Thoracic aorta endothelial cell (primary cell): ENCODE data around the gene NFKBIB. TPM values are rescaled to one million over a fixed set of nuclear protein-coding genes. Genes with fewer than 3 reads are reported as not detected.

Source experiments
- total RNA-seq: library from RNA; depleted of rRNA; stranded (reverse); fragments of >200 nt; gene quantifications from 2 replicates; pipeline ENCODE4 v1.2.3, GENCODE V29; 2012

NFKBIB gene, protein sequence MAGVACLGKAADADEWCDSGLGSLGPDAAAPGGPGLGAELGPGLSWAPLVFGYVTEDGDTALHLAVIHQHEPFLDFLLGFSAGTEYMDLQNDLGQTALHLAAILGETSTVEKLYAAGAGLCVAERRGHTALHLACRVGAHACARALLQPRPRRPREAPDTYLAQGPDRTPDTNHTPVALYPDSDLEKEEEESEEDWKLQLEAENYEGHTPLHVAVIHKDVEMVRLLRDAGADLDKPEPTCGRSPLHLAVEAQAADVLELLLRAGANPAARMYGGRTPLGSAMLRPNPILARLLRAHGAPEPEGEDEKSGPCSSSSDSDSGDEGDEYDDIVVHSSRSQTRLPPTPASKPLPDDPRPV
- total RNA-seq, result 16.5 and 17.9 TPM in 2 replicates

DNA sequence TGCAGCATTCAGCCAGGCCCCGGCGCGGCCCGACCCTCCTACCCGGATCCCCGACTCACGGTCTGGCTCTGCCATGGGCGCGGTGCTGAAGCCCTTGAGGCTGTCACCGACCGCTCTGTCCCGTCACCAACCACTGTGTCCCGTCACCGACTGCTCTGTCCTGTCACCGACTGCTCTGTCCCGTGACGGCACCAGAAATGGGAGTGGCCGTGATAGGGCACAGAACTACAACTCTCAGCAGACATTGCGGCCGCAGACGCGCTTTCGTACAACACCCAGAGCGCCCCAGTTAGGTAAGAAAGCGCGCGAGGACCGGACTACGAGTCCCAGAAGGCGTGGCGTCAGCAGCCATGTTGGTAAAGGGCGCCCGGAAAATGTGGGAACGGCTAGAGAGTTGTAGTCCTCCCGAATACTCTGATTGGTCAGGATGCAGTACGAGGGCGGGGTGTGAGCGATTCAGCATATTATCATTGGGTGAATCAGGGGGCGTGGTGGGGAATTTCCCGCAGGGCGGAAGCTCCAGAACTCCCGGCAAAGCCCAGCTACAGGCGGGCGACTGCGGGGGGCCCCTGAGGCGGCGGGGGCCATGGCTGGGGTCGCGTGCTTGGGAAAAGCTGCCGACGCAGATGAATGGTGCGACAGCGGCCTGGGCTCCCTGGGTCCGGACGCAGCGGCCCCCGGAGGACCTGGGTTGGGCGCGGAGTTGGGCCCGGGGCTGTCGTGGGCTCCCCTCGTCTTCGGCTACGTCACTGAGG is at the start of gene NFKBIB, which contains the start of gene SIRT2:
NFKBIB (plus strand) TSS at position 523 of the 755 bp plus-strand sequence; CDS start at position 587, 64 bp downstream.
SIRT2 (minus strand) TSS at position 172 of the 755 bp plus-strand sequence; CDS start at position 75, 97 bp downstream.

DNA sequence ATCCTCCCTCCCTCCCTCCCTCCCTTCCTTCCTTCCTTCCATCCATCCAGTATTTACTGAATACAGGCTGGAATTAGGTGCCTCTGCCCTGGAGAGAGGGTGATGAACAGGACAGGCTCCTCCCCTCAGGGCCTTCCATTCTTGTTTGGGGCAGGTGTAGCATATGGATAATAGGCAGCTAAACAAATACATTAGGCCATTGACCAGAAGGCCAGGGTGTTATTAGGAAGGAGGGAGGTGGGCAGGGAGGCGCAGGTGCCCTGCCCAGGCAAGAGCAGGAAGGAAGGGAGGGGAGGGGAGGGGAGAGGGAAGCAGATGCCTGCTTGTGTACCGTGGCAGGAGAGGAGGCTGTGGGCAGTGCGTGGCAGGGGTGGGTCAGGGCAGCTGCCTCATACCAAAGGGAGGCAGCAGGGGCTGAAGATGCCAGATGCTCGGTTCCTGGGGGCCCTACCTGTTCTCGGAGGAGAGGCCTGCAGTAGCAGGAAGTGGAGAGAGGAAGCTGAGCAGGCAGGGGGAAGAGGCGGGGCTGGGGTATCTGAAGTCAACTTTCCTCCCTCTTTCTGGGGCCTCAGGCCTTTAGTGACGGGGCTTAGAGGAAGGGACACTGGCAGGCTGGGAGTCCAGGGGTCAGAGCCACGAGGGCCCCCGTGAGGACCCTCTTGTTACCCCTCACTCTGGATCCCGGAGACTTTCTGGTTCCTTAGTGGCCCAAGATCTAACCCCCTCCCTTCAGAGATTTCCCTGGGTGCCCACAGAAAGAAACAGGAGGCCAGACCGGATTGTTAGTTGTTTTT is 21.8 kb upstream of the NFKBIB start, which contains the start of gene RINL:
RINL (minus strand) TSS at position 495 of the 794 bp plus-strand sequence. CDS start 1,533 bp downstream, outside the sequence.

DNA sequence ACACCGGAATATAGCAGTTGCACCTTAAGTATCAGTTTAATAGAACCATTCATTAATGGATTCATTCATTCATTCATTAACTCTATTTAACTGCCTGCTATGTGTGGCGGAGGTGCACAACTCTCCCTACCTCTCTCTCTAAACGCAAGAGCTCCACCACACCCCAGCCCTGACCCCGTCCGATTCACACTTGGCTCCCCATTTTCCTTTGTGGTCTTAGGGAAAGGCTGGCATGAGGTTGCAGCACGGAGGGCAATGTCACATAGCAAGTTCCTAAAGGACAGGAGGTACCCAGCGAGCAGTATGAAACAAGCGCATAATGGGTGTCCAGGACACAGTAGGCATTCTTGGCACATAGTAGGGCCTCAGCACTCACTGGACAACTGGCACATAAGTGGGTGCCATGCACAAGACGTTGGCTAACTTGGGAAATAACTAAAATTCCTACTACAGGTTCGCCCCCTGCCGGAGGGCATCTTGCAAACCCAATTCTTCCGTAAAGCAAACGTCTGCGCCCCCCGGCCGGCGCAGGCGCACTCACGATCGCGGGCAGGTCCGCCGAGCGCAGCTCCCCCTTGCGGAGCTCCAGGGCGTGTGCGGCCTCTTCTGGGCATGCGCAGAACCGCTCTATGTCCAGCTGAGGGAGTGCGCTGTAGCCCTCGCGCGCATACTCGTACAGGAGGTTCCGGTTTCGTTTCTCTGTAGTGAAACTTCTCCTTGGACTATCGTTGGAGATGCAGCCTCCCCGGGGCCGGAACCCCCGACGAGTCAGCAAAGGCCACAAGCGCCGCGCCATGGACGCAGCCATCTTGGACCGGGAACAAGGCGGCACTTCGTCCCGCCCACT is 30.4 kb downstream of the NFKBIB start, which contains the start of gene SARS2:
SARS2 (minus strand) TSS at position 835 of the 847 bp plus-strand sequence; CDS start at position 808, 27 bp downstream.

DNA sequence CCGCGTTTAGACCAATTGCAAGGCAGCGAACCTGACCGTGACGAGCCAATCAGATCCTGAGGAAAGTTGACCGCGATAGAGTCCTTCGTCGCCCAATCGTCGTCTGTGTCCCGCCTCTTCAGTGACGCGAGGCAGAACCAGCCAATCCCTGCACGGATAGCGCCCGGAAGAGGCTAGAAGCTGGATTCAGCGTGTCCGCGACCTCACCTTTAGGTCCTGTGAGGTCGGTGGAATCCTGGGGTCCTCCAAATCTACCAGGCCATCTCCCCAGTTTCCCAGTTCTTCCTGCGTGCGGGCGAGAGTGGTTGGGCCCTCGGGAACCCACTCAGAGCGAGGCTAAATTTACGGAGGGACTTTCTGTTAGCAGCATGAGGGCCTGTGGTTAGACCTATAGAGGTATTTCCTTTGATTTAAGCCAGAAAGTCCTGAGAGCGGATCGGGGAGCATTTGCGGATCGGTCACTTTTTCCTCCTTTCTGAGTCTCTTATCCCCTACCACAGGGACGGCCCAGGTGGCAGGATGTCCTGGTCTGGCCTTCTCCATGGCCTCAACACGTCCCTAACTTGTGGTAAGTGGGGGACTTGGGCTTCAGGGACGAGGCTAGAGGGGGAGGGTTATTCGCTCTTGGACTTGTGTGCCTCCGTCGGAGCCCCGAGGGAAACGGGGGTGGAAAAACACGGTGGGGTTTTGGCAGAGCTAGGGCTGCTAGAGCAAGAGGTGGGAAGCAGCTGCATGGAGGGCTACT is 31.2 kb downstream of the NFKBIB start, which contains the start of gene MRPS12:
MRPS12 (plus strand) TSS at position 169 of the 745 bp plus-strand sequence; CDS start at position 520, 351 bp downstream.

Other genes with a start within 250 kb of the NFKBIB start
- gene CAPN12, start 155.5 kb upstream of the NFKBIB start, total RNA-seq, result 0.29 TPM in 1 of 2 replicates, not detected in the other
- gene LGALS7, start 126.5 kb upstream of the NFKBIB start, total RNA-seq, result not detected in 2 replicates
- gene LGALS7B, start 110.8 kb upstream of the NFKBIB start, total RNA-seq, result not detected in 2 replicates
- 0.13 TPM in 1 of 2 replicates, not detected in the other for gene LGALS4, start 87.0 kb upstream of the NFKBIB start, total RNA-seq
- gene ECH1, start 68.2 kb upstream of the NFKBIB start, total RNA-seq, result 26.6 and 32.7 TPM in 2 replicates
- 338 and 397 TPM in 2 replicates for gene HNRNPL, start 50.0 kb upstream of the NFKBIB start, total RNA-seq
- 8.0 and 12.7 TPM in 2 replicates for gene RINL, start 21.7 kb upstream of the NFKBIB start, total RNA-seq
- 57.9 and 64.1 TPM in 2 replicates for gene SIRT2, start 351 bp upstream of the NFKBIB start, total RNA-seq
- not detected in 2 replicates for gene CCER2, start 12.2 kb downstream of the NFKBIB start, total RNA-seq
- gene SARS2, start 30.8 kb downstream of the NFKBIB start, total RNA-seq, result 14.1 and 24.6 TPM in 2 replicates
- gene MRPS12, start 31.0 kb downstream of the NFKBIB start, total RNA-seq, result 32.4 and 39.1 TPM in 2 replicates
- gene FBXO17, start 75.8 kb downstream of the NFKBIB start, total RNA-seq, result 13.8 and 24.1 TPM in 2 replicates
- gene FBXO27, start 132.6 kb downstream of the NFKBIB start, total RNA-seq, result 1.7 and 2.4 TPM in 2 replicates
- 0.07 and 0.27 TPM in 2 replicates for gene ACP7, start 184.4 kb downstream of the NFKBIB start, total RNA-seq
- gene PAK4, start 225.8 kb downstream of the NFKBIB start, total RNA-seq, result 13.7 and 19.0 TPM in 2 replicates